WTC11 (cell line): Measurements from ENCODE around the gene STARD7. TPM values are rescaled to one million over a fixed set of nuclear protein-coding genes. Genes with fewer than 3 reads are reported as not detected.

ENCODE experiments used
- ATAC-seq: fragments of 200-7000 bp; cut with Tn5 transposase; 2 replicates; pipeline ENCODE4 v1.10.0; 2021; ENCODE audit warnings: mild to moderate bottlenecking, moderate library complexity
- CTCF ChIA-PET: fragments of 300-600 bp; sonication (Branson Sonifier 250); formaldehyde crosslinking; loops from one replicate; lab custom pipeline; 2021; ENCODE audit warnings: antibody characterized with exemption; lab: Charles Lee
- POLR2A ChIA-PET: fragments of 350-600 bp; sonication (Branson Sonifier 250); formaldehyde crosslinking; loops from one replicate; lab custom pipeline; 2021; ENCODE audit warnings: antibody characterized with exemption; lab: Charles Lee
- DNase-seq: peaks from one replicate; pipeline ENCODE4 v3.0.0; 2021; ENCODE audit warnings: low spot score
- H3K27ac Mint-ChIP-seq: 2 replicates; pipeline ENCODE4 v1.8.0; 2021; ENCODE audit warnings: mixed read lengths
- H3K27me3 Mint-ChIP-seq: 2 replicates; pipeline ENCODE4 v1.8.0; 2021; ENCODE audit warnings: low read depth, mild to moderate bottlenecking, moderate library complexity, mixed read lengths
- H3K36me3 Mint-ChIP-seq: 2 replicates; pipeline ENCODE4 v1.8.0; 2021; ENCODE audit warnings: mixed read lengths
- H3K4me1 Mint-ChIP-seq: 2 replicates; pipeline ENCODE4 v1.8.0; 2022; ENCODE audit warnings: mixed read lengths
- H3K4me3 Mint-ChIP-seq: 2 replicates; pipeline ENCODE4 v1.8.0; 2021; ENCODE audit warnings: mild to moderate bottlenecking, moderate library complexity, mixed read lengths
- H3K9me3 Mint-ChIP-seq: 2 replicates; pipeline ENCODE4 v1.8.0; 2021; ENCODE audit warnings: mixed read lengths
- GTF2I ChIP-seq: fragments of 250-450 bp; sonication (Bioruptor Pico); conservative IDR thresholded peaks from 2 replicates; pipeline ENCODE4 v1.4.0; 2021; ENCODE audit warnings: mild to moderate bottlenecking
- TEAD1 ChIP-seq: sonication (generic); formaldehyde crosslinking; IDR thresholded peaks from 2 replicates; pipeline ENCODE4 v1.8.0; 2022; ENCODE audit warnings: mild to moderate bottlenecking, missing genetic modification reagents
- ZBTB21 ChIP-seq: sonication (generic); formaldehyde crosslinking; IDR thresholded peaks from 2 replicates; pipeline ENCODE4 v1.8.1; 2023; ENCODE audit warnings: mild to moderate bottlenecking, missing genetic modification reagents, borderline replicate concordance
- ZNF219 ChIP-seq: sonication (generic); formaldehyde crosslinking; IDR thresholded peaks from 2 replicates; pipeline ENCODE4 v1.8.0; 2023; ENCODE audit warnings: missing genetic modification reagents, mild to moderate bottlenecking, borderline replicate concordance
- total RNA-seq: library from RNA; stranded (reverse); gene quantifications from 3 replicates; pipeline ENCODE4 v1.2.3, GENCODE V29; 2021
- TF ChIP-seq, protein P1 (sequence below): sonication (generic); formaldehyde crosslinking; IDR thresholded peaks from 2 replicates; pipeline ENCODE4 v1.8.0; 2023; ENCODE audit warnings: missing genetic modification reagents, mild to moderate bottlenecking, borderline replicate concordance
- TF ChIP-seq, protein P2 (sequence below): sonication (generic); formaldehyde crosslinking; IDR thresholded peaks from 2 replicates; pipeline ENCODE4 v1.8.0; 2022; ENCODE audit warnings: mild to moderate bottlenecking, missing genetic modification reagents
- TF ChIP-seq, protein P3 (sequence below): sonication (generic); formaldehyde crosslinking; IDR thresholded peaks from 2 replicates; pipeline ENCODE4 v1.8.1; 2022; ENCODE audit warnings: mild to moderate bottlenecking, missing genetic modification reagents, moderate library complexity, borderline replicate concordance
- TF ChIP-seq, protein P4 (sequence below): sonication (generic); formaldehyde crosslinking; IDR thresholded peaks from 2 replicates; pipeline ENCODE4 v1.8.1; 2022; ENCODE audit warnings: mild to moderate bottlenecking, moderate library complexity, missing genetic modification reagents
- TF ChIP-seq, protein P5 (sequence below): sonication (generic); formaldehyde crosslinking; conservative IDR thresholded peaks from 2 replicates; pipeline ENCODE4 v1.8.1; 2023; ENCODE audit warnings: mild to moderate bottlenecking, low read depth, missing genetic modification reagents, moderate library complexity
- TF ChIP-seq, protein P6 (sequence below): fragments of 250-450 bp; sonication (Bioruptor Pico); IDR thresholded peaks from 2 replicates; pipeline ENCODE4 v2.1.2; 2022; ENCODE audit warnings: mild to moderate bottlenecking, moderate library complexity
- TF ChIP-seq, protein P7 (sequence below): sonication (generic); formaldehyde crosslinking; IDR thresholded peaks from 2 replicates; pipeline ENCODE4 v1.8.0; 2023; ENCODE audit warnings: missing genetic modification reagents

STARD7 gene
- total RNA-seq, 1 experiment from 2014 or later, result 217 TPM

DNA sequence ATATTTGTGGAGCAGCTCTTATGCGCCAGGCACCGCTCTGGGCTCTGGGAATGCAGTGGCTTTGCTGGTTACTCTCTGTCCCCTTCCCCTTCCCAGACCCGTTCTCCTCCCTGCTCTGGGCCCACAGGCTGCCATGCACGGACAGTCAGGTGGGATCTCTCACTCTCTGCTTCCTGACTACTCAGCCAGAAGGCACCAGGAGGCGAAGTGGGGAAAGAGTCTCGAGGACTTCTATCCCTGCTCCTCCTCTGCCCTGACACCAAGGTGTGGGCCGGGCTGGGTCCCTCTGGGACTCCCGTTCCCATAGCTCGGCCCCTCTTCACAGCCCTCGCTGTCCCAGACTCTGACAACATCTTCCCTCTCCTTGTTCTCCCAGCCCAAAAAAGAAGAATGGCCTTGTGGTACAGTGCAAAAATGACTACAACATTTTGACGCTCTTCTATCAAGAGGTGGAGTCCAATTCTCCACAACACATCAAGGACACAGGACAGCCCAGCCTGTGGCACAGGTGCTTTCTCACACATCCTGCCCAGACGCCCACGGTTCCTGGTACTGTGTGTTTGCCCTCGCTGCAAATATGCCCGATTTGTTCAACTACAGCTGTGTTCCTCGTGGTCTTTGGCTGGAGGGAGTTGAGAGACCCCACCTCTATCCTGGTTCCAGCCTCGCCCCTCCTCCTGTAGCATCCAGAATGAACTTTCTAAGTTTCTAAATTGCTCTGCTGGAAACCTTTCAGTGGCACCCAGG lies 49.4 kb downstream of the STARD7 start:
- ChIA-PET POLR2A (no interaction called here), CTCF (interaction anchor here (1.5 to 3.9 kb wide), 3 partner anchors 15 to 137 kb away, joined by 7 to 23 read pairs (median 11); partner anchors contain the start of gene ASTL)
- peaks cover 16% of the 10 kb centered on the region for H3K4me1 Mint-ChIP-seq
- no peak for DNase-seq
- no peaks in the 10 kb centered on the region for H3K36me3 Mint-ChIP-seq
- no peak overlapping the region for H3K27ac Mint-ChIP-seq
- ATAC-seq, result no peak
- H3K27me3 Mint-ChIP-seq, result no peaks in the 10 kb centered on the region; the same call in 1 of the 2 replicates
- no peak overlapping the region for H3K4me3 Mint-ChIP-seq
- TF ChIP-seq GTF2I (CRISPR knock-in tag), result no peak
- H3K9me3 Mint-ChIP-seq, result peaks cover 3% of the 10 kb centered on the region; the same call in 1 of the 2 replicates

DNA sequence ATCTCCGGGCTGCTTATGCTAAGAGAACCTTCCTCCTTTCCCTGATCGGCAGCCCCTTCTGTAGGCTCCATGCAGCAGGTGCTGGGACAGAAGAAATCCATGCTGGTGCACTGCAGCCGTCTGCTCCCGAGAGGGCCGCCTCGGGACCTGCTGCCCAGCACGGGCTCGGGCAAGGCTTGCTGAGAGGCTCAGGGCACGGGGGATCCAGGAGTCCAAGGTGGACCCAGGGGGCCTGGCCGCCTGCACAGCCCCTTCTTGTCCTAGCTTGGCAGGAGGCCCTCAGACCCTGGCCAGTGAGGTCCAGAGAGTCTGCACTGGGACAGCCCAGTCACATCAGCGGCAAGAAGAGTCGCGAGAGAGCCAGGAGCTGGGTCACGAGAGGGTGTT lies 50.1 kb downstream of the STARD7 start:
- ATAC-seq, result no peak
- no peaks in the 10 kb centered on the region for H3K36me3 Mint-ChIP-seq
- no peak overlapping the region for H3K27ac Mint-ChIP-seq
- H3K9me3 Mint-ChIP-seq, result peaks cover 3% of the 10 kb centered on the region; the same call in 1 of the 2 replicates
- no peak overlapping the region for H3K4me3 Mint-ChIP-seq
- H3K4me1 Mint-ChIP-seq, result peaks cover 11% of the 10 kb centered on the region
- H3K27me3 Mint-ChIP-seq, result no peaks in the 10 kb centered on the region; the same call in 1 of the 2 replicates
- POLR2A ChIA-PET, result no interaction called here
- TF ChIP-seq ZNF219 (CRISPR knock-in tag) (no peak), TEAD1 (CRISPR knock-in tag) (no peak), ZBTB21 (CRISPR knock-in tag) (no peak)
- TF ChIP-seq, protein P1, sequence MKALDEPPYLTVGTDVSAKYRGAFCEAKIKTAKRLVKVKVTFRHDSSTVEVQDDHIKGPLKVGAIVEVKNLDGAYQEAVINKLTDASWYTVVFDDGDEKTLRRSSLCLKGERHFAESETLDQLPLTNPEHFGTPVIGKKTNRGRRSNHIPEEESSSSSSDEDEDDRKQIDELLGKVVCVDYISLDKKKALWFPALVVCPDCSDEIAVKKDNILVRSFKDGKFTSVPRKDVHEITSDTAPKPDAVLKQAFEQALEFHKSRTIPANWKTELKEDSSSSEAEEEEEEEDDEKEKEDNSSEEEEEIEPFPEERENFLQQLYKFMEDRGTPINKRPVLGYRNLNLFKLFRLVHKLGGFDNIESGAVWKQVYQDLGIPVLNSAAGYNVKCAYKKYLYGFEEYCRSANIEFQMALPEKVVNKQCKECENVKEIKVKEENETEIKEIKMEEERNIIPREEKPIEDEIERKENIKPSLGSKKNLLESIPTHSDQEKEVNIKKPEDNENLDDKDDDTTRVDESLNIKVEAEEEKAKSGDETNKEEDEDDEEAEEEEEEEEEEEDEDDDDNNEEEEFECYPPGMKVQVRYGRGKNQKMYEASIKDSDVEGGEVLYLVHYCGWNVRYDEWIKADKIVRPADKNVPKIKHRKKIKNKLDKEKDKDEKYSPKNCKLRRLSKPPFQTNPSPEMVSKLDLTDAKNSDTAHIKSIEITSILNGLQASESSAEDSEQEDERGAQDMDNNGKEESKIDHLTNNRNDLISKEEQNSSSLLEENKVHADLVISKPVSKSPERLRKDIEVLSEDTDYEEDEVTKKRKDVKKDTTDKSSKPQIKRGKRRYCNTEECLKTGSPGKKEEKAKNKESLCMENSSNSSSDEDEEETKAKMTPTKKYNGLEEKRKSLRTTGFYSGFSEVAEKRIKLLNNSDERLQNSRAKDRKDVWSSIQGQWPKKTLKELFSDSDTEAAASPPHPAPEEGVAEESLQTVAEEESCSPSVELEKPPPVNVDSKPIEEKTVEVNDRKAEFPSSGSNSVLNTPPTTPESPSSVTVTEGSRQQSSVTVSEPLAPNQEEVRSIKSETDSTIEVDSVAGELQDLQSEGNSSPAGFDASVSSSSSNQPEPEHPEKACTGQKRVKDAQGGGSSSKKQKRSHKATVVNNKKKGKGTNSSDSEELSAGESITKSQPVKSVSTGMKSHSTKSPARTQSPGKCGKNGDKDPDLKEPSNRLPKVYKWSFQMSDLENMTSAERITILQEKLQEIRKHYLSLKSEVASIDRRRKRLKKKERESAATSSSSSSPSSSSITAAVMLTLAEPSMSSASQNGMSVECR (CRISPR knock-in tag), result no peak
- TF ChIP-seq, protein P2, sequence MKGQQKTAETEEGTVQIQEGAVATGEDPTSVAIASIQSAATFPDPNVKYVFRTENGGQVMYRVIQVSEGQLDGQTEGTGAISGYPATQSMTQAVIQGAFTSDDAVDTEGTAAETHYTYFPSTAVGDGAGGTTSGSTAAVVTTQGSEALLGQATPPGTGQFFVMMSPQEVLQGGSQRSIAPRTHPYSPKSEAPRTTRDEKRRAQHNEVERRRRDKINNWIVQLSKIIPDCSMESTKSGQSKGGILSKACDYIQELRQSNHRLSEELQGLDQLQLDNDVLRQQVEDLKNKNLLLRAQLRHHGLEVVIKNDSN, result no peak
- TF ChIP-seq, protein P3, sequence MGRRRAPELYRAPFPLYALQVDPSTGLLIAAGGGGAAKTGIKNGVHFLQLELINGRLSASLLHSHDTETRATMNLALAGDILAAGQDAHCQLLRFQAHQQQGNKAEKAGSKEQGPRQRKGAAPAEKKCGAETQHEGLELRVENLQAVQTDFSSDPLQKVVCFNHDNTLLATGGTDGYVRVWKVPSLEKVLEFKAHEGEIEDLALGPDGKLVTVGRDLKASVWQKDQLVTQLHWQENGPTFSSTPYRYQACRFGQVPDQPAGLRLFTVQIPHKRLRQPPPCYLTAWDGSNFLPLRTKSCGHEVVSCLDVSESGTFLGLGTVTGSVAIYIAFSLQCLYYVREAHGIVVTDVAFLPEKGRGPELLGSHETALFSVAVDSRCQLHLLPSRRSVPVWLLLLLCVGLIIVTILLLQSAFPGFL (CRISPR knock-in tag), result no peak
- TF ChIP-seq, protein P4, sequence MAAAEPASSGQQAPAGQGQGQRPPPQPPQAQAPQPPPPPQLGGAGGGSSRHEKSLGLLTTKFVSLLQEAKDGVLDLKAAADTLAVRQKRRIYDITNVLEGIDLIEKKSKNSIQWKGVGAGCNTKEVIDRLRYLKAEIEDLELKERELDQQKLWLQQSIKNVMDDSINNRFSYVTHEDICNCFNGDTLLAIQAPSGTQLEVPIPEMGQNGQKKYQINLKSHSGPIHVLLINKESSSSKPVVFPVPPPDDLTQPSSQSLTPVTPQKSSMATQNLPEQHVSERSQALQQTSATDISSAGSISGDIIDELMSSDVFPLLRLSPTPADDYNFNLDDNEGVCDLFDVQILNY (CRISPR knock-in tag), result no peak
- TF ChIP-seq, protein P5, sequence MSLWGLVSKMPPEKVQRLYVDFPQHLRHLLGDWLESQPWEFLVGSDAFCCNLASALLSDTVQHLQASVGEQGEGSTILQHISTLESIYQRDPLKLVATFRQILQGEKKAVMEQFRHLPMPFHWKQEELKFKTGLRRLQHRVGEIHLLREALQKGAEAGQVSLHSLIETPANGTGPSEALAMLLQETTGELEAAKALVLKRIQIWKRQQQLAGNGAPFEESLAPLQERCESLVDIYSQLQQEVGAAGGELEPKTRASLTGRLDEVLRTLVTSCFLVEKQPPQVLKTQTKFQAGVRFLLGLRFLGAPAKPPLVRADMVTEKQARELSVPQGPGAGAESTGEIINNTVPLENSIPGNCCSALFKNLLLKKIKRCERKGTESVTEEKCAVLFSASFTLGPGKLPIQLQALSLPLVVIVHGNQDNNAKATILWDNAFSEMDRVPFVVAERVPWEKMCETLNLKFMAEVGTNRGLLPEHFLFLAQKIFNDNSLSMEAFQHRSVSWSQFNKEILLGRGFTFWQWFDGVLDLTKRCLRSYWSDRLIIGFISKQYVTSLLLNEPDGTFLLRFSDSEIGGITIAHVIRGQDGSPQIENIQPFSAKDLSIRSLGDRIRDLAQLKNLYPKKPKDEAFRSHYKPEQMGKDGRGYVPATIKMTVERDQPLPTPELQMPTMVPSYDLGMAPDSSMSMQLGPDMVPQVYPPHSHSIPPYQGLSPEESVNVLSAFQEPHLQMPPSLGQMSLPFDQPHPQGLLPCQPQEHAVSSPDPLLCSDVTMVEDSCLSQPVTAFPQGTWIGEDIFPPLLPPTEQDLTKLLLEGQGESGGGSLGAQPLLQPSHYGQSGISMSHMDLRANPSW, result no peak
- TF ChIP-seq, protein P6, sequence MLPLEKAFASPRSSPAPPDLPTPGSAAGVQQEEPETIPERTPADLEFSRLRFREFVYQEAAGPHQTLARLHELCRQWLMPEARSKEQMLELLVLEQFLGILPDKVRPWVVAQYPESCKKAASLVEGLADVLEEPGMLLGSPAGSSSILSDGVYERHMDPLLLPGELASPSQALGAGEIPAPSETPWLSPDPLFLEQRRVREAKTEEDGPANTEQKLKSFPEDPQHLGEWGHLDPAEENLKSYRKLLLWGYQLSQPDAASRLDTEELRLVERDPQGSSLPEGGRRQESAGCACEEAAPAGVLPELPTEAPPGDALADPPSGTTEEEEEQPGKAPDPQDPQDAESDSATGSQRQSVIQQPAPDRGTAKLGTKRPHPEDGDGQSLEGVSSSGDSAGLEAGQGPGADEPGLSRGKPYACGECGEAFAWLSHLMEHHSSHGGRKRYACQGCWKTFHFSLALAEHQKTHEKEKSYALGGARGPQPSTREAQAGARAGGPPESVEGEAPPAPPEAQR (CRISPR knock-in tag), result no peak
- TF ChIP-seq, protein P7, sequence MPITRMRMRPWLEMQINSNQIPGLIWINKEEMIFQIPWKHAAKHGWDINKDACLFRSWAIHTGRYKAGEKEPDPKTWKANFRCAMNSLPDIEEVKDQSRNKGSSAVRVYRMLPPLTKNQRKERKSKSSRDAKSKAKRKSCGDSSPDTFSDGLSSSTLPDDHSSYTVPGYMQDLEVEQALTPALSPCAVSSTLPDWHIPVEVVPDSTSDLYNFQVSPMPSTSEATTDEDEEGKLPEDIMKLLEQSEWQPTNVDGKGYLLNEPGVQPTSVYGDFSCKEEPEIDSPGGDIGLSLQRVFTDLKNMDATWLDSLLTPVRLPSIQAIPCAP (CRISPR knock-in tag), result no peak
- DNase-seq, result no peak
- CTCF ChIA-PET, result interaction anchor here (1.5 to 3.9 kb wide), 3 partner anchors 16 to 136 kb away, joined by 7 to 23 read pairs (median 11); partner anchors contain the start of gene ASTL
